Stimulated activated CD4-positive, alpha-beta T cell treated with anti-CD3 and anti-CD28 coated beads, Interleukin-4, amount 100 ng/mL, for 24 hours (primary cell): ENCODE results near the gene MAPKBP1.

Source experiments
- DNase-seq: peaks from one replicate; pipeline ENCODE4 v3.0.0-alpha.2; 2020

Gene MAPKBP1

GRCh38 chr15:41806291-41807181 is 32.3 kb downstream of the MAPKBP1 start:
- DNase-seq = no peak

DNA sequence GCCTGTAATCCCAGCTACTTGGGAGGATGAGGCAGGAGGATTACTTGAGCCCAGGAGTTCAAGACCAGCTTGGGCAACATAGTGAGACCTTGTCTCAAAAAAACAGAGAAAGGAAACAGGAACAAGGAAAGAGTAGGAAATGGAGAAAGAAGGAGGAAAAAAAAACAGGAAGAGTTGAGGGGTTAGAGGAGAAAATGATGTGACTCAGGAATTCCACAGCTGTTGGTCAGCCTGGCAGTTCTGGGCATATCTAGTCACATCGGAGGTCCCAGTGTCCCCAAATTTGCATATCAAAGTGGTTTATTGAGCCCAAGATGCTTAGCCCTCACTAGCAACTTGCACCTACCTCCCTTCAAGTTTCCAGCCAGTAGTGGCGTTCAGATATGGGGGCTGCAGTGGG is 34.8 kb downstream of the MAPKBP1 start:
- no peak for DNase-seq

DNA sequence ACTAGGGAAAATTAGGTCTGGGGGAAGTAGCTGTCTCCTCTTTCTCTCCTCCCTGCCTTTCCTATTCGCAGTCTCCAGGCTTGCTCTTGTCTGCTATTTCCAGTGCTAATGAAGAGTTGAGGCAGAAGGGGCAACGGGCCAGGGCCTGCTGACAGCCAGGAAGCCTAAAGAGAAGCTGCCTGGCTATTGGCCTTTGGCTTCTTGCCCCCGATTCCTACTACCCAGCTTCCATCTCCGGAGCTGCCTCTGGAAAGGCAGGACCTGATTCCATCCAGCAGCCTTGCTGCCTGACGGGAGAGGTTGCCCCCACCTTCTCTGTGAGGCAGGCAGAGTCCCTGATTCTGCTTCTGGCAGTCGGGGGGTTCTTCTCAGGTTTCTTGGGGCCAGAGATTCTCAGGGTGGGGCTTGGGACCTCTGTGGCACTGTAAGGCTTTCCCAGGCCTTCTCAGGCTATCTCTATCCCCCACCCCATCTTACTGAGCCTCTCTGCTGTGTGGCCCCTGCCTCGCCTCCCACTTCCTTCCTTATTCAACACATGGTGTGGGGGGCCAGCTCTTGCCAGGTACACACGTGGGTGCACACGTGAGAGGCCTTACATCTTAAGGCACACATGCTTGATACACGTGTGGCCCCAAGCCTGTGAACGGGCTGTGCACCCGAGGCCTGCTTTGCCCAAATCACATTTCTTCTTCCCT is 35.4 kb downstream of the MAPKBP1 start:
- DNase-seq = no peak

- DNase-seq = no peak
Observed at GRCh38 chr15:41810651-41811431, 36.6 kb downstream of the MAPKBP1 start.

- peak; percentile 78 for DNase-seq
Observed at GRCh38 chr15:41811432-41812195, 37.3 kb downstream of the MAPKBP1 start.

GRCh38 chr15:41812820-41813375 is 38.6 kb downstream of the MAPKBP1 start:
- DNase-seq = no peak

GRCh38 chr15:41813426-41813825 is 39.1 kb downstream of the MAPKBP1 start:
- no peak for DNase-seq

GRCh38 chr15:41814534-41814933 is 40.2 kb downstream of the MAPKBP1 start:
- DNase-seq = no peak

DNA sequence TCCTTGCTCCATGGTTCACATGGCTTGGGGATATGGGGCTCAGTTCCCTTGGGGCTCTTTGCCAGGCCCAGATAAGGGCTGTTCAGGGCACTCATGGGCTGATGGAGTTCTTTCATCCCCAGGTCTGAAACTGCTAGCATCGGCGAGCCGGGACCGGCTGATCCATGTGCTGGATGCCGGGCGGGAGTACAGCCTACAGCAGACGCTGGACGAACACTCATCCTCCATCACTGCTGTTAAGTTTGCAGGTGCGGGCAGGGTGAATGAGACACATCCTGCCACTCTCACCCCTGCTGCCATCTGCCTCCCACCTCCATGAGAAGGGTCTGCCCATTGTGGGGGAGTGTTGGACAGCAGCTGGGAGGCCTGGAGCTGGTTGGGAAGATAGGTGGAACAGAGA is 42.5 kb downstream of the MAPKBP1 start:
- no peak for DNase-seq

DNA sequence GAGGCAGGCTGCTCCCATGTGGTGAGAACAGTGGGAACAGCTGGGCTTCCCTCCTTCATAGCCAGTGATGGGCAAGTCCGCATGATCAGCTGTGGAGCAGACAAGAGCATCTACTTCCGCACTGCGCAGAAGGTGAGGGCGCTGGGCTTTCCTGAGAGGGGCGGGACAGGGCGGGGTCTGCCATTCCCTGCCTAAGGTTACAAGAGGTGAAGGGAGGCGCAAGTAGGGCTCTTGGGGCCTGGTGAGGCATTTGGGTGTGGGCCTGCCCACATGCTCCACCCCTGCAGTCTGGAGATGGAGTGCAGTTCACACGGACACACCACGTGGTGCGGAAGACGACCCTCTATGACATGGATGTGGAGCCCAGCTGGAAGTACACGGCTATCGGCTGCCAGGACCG is 43.0 kb downstream of the MAPKBP1 start:
- no peak for DNase-seq

DNA sequence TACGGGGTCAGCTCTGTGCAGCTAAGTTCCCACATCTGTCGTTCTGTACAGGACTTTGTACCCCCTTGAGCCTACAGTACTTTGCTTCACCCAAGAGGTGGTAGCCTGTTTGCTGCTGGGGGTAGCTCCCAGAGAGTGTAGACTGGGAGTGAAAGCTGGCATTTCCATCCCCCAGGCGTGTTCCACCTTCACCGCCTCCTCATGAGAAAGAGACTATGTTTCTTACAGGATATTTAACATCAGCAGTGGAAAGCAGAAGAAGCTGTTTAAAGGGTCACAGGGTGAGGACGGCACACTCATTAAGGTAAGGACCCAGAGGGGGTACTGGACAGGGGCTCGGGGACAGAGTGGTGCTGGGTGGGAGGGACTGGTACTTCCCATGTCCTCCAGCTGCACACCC is 43.5 kb downstream of the MAPKBP1 start:
- DNase-seq = no peak

- DNase-seq = no peak
Observed at GRCh38 chr15:41819455-41820050, 45.3 kb downstream of the MAPKBP1 start.

- no peak for DNase-seq
Observed at GRCh38 chr15:41820791-41821423, 46.6 kb downstream of the MAPKBP1 start.

DNA sequence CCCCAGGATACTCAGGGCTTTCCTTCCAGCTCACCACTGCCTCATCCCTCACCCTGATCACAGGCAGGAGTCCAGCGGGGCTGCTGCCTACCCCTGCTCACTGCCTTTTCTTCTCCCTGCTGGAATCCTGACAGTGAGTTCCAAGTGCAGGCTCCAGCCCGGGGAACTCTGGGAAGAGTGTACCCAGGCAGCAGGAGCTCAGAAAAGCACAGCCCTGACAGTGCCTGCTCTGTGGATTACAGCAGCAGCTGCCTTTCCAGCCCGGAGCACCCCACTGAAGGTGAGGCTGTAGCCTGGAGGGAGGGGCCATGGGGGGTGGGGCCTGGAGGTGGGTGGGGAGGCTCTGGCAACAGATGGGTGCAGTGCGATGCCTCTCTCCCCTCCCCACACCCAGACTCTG is 47.5 kb downstream of the MAPKBP1 start:
- DNase-seq = no peak

DNA sequence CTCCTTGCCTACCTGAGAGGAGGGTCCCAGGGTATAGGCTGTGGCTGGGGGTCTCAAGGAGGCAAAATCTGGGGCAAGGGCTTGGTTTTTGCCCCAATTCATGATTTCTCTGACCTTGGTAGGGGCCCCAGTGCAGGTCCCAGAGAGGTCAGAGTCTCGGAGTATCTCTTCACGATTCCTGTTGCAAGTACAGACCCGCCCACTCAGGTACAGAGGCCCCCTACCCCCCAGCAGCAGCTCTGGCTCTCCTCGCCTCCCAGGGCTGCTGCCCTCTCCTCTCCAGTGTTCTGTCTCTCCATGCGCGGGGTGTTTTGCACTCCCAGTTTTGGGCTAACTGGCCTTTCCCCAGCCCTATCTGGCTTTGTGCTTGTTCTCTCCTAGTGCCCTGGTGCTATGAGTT is 48.2 kb downstream of the MAPKBP1 start:
- DNase-seq = no peak

DNA sequence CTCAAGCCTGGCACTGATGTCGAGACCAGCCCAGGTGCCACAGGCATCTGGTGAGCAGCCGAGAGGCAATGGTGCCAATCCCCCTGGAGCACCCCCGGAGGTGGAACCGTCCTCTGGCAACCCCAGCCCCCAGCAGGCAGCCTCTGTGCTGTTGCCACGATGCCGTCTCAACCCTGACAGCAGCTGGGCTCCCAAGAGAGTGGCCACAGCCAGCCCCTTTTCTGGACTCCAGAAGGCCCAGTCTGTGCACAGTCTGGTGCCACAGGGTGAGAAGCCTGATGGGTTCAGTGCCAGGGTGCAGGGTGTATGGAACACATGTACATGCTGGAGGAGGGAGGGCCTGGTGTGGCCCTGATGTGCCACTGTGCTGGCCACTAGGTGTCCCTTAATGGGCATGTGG is 48.7 kb downstream of the MAPKBP1 start:
- DNase-seq = no peak

DNA sequence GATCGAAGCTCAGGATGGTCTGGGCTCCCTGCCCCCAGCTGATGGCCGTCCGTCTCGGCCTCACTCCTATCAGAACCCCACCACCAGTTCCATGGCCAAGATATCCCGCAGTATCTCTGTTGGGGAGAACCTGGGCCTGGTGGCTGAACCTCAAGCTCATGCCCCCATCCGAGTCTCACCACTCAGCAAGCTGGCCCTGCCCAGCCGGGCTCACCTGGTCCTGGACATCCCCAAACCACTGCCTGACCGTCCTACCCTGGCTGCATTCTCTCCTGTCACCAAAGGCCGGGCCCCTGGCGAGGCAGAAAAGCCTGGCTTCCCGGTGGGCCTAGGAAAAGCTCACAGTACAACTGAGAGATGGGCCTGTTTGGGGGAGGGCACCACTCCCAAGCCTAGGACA is 49.2 kb downstream of the MAPKBP1 start:
- no peak for DNase-seq

GRCh38 chr15:41824062-41824745 is 49.9 kb downstream of the MAPKBP1 start:
- DNase-seq = no peak

DNA sequence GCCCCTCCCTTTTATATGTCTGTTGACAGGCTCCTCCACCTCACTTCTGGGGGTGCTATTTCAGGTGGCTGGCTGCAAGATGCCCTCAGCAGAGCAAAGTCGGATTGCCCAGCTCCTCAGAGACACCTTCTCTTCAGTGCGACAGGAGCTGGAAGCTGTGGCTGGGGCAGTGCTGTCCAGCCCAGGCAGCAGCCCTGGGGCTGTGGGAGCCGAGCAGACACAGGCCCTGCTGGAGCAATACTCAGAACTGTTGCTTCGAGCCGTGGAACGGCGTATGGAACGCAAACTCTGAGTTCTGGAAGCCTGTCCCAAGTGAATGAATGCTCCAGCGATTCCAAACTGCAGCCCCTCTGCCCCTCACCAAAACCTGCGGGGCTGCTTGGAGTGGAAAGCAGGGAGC is 50.9 kb downstream of the MAPKBP1 start:
- DNase-seq = no peak

DNA sequence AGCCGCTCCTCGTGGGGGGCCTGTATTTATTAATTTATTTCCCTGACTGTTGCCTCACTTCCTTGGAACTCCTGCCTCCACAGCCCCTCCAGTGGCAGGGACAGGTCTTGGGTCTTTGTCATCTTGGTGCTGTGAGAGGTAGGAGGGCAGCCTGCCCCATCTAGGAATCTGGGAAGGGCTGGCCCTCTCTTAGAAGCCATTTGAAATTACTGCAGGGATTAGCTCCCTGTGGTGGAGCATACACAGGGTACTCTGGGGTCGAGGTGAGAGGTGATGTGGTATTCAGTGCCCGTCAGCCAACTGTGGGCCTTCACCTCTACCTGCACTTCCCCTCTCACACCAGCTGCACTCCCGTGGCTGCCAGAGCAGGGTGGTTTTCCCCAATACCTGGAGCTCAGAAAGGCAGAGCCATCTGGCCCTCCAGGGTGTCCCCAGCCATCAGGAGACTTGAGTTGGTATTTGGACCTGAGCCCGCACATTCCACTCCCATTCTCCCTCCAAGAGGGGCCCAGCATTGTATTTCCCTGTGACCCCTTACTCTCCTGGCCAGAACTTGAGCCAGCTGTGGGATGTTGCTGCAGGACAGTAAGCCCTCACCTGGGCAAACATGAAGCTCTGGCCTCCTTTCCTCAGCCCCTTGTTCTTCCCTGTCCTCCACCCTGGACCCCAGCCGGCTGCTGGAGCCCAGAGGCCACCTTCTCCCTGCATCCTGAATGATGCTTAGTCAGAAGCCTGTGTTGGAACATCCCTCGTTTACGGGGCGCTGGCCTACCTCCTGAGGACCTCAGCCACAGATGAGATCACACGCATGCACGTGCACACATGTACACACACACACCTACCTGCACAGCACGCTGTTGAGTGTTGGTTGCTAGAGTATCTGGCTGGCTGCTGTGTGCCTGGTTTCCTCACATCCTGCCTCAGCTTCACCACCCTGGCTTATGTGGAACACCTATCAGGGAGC is 51.6 kb downstream of the MAPKBP1 start:
- no peak for DNase-seq
